NCI-H82 (cell line): Measurements from ENCODE around the gene CMBL.
"Not testable (repeated sequence)": the region's sequence is repeated elsewhere in the genome, so short reads cannot be mapped to it uniquely, and the experiment has no call there.

Experiments
- DNase-seq: peaks from one replicate; lab custom pipeline; 2025; lab: John Stamatoyannopoulos, UW

CMBL gene

DNA sequence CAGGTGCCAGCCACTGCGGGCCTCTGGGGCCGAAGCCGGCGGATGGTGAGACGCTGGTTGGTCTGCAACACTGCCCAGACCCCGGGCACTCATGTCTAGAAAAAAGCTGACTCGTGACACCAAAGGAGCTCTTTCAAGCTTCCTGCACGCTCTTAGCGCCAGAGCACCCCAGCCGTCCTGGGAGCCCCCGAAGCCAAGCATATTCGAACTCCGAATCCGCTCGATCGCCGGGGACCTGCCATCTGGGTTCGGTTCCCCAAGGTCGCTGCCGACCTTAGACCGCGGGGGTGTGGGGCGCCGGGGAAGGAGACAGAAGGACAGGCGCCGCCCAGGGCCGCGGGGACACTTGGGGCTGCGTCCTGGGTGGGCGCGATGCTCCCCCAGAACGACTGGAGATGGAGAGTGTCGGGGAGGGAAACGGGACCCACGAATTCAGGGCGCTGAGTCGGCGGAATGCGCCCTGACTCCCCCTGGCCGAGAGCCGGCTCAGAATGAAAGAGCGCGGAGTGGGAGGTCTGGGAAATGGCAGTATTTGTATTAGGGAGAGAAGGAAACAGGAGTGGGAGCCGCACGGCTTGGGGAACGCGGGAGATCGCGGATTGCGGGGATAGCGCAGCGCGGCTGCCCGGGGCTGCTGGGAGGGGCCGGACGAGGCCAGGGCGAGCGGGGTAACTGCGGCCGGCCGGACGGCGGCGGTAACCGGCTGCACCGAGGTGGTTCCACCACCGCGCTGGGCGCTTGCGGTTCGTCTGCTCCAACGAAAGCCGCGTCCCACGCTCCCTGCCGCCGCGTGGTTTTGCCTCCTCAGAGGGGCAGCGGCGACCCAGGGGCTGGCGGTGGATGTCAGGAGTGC lies 25.7 kb upstream of the CMBL start:
- DNase-seq: no peak

DNA sequence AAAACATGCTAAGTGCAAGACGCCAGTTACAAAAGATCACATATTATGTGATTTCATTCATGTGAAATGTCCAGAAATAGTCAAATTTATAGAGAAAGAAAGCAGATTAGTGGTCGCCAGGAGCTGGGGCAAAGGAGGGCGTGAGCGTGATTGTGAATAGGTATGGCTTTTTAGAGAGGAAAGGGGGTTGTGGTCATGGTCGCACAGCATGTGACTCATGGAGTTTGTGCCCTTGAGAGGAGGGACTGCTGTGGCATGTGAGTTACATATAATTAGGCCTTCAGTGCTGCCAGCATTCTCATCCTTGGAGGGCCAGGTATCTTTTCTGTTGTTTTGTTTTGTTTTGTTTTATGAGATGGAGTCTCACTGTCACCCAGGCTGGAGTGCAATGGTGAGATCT lies 24.6 kb upstream of the CMBL start:
- no peak for DNase-seq

DNA sequence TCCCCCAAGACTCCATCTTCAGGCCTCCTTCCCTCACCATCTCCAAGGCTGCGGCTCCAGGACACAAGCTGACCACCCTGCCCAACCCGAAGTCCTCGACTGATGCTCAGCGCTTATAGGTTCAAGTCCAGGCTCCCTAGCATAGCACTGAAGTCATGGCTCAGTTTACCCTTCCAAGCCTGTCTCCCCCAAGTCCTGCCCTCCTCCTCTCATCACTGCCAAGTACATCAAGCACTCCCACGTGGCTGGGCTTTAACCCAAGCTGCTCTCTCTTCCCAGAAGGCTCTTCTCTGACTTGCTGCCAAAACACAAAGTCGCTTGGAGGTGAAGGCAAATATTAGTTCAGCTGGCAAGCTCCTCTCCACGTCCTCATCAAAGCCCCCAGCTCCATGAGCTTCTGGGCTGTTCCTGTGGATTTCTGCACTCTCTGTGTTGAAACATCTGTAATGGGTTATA lies 23.7 kb upstream of the CMBL start:
- no peak for DNase-seq

DNA sequence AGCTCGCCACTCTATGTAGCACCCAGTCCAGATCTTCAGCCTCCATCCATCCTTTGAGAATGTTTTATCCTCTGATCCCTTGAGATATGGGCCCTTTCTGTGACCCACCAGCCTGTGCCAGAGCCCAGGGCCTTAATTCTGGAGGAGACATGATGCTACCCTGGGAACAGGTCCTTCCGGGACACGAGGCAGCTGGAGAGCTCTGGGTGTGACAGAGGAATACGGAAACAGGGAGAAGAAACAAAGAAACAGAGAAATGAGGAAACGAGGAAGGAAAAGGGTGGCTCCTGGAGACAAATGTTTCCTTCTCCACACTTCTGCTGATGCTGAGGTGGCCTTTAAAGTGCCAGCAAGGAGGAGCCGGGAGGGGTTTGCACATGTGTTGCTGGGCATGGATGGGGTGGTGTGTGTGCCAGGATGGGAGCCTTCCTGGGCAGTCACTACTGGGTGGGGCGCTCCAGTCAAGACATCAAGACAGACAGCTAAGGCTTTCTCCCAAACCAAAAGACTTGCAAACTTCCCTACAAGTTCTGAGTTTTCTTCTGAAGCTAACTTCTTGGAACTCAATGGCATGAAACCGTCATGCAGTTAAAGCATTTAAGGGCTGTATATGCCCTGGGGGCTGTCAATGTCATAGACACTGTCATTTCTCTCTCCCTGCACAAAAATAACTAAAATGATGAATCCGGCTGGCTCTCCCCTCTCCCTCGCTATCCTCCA lies 23.0 kb upstream of the CMBL start:
- no peak for DNase-seq

DNA sequence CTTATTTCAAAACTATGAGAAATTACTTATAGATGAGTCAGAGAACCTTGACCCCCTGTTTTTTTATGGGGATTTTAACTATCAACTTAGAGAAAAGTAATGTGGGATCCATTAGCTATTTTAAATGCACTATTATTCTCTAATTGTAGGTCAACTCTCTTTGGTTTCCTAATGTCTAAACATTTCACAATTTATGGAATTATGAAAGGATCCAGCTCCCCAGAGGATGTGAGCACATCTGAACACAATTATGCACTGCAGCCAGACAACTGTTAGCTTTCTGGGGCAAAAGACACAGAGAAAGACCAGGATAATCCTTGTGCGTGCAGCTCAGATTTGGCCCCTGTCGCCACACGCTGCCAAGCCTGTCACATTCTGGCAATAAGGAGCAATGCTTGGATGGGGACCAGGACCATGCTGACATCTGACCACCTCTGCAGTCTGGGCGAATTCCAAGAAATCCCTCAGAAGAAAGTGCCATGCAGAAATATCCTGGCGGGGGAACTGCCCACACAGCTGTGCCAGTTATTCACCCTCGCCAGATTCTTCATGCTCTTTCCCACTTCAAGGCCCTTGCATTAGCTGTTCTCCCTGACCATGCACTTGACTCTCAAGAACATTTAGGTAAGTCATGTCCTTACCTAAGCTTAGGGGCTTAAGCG lies 22.2 kb upstream of the CMBL start:
- DNase-seq: no peak

DNA sequence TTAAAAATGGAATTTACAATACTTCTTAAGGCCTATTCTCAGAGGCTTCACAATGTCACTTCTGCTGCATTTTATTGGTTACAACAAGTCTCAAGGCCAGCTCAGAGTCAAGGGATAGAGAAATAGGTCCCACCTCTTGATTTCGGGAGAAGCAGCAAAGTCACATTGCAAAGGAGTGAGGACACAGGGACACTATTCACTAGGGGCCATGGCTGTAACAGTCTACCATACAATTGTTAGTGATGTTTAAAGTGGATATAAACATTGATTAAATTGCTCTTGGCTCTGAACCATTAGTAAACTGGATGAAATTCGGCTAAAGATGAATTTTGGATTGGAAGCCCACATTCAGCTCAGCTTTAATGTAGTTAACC lies 21.7 kb upstream of the CMBL start:
- DNase-seq: no peak

DNA sequence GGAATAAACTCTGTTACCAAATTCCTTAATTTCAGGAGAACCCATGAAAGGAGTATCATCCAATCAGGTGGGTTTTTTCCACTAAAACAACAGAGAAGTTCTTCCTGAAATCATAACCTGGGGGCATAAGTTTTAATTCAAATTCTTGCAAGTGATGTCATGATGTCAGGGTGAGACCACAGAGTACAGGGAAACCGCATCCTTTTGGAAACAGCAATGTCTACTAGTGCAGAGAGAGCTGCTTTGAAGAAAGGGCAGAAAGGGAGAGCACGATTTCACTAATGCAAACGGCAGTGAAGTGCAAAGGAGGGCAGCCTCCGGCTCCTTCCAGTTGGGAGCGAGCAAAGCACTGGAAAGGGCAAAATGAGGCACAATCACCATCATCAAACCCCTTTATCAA lies 20.6 kb upstream of the CMBL start:
- no peak for DNase-seq

DNA sequence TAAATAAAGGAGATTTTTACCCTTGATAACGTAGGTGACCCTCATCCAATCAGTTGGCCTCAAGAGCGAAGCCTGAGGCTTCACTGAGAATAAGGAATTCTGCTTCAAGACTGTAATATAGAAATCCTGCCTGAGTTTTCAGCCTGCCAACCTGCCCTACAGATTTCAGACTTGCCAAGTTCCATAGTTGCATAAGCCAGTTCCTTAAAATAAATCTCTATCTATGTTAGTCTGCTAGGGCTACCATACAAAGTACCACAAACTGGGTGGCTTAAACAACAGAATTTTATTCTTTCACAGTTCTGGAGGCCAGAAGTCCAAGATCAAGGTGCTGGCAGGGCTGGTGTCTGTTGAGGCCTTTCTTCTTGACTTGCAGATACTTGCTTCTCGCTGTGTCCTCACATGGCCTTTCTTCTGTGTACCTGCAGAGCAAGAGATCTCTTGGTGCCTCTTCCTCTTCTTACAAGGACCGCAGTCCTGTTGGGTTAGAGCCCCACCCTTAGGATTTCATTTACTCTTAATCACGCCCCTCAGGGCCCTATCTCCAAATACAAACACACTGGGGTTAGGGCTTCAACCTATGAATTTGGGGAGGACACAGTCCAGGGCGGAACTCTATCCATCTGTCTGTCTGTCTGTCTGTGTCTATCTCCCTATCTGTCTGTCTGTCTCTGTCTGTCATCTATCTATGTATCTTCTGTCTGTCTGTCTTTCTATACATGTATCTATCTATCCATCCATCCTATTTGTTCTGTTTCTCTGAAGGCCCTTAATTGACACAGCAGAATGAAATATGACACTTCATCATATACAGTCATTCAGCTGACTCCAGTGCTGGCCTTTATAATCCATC lies 17.0 kb upstream of the CMBL start:
- DNase-seq: no peak

DNA sequence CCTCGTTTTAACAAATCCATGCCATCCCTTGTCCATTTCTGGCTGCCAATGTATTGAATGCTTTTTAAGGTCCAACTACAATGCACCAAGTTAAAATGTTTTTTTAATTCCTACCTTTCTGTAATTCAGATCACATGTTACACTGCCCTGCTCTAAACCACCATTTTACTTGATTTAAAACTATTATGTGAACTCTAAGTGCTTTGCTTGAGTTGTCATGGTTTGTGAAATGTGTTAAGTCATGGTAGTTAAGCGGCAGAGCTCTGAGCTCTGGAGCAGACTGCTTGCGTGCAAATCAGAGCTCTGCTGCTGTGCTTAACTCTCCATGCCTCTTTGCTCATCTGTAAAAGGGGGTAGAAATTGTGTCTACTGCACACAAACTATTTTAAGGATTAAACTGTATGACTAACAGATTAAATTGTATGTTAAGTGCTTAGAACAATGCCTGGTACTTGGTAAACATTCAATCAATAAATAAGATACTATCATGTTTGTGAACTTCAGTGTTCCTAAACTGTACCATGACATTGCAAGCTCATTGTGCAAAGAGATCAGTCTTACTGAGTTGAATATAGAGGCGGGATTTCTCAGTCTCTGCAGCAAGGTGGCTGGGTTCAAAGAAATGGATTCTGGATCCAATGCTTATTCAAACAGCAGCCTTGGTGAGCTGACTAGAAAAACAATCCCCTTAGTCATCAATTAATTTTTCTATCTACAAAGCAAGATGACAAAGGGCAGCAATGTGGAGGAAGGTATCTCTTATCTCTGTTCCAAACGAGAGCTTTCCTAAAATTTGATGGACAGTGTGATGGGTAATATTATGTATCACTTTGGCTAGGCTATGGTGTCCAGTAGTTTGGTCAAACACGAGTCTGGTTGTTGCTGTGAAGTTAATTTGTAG lies 16.1 kb upstream of the CMBL start:
- no peak for DNase-seq

DNA sequence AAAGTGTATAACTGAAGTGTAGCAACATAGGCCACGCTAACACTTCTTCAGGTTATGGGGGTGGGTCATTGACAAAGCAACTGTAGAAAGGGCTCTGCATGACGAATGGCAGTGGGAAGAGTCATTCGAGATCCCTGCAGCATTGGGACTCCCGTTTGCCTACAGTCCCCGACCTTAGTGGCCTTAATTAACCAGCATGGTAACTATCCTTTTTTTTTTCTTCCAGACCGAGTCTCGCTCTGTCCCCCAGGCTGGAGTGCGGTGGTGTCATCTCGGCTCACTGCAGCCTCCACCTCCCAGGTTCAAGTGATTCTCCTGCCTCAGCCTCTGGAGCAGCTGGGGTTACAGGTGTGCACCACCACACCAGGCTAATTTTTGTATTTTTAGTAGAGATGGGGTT lies 14.2 kb upstream of the CMBL start:
- DNase-seq: no peak

DNA sequence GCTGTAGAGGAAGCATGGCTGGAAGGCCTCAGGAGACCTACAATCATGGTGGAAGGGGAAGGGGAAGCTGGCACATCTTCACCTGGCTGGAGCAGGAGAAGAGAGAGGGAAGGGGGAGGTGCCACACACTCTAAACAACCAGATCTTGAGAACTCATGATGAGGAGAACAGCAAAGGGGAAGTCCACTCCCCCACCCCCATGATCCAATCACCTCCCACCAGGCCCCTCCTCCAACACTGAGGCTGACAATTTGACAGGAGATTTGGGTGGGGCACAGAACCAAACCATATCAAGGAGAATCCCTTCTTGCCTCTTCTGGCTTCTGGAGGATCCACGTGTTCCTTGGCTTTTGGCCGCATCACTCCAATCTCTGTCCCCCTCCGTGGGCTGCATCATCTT lies 13.1 kb upstream of the CMBL start:
- no peak for DNase-seq

DNA sequence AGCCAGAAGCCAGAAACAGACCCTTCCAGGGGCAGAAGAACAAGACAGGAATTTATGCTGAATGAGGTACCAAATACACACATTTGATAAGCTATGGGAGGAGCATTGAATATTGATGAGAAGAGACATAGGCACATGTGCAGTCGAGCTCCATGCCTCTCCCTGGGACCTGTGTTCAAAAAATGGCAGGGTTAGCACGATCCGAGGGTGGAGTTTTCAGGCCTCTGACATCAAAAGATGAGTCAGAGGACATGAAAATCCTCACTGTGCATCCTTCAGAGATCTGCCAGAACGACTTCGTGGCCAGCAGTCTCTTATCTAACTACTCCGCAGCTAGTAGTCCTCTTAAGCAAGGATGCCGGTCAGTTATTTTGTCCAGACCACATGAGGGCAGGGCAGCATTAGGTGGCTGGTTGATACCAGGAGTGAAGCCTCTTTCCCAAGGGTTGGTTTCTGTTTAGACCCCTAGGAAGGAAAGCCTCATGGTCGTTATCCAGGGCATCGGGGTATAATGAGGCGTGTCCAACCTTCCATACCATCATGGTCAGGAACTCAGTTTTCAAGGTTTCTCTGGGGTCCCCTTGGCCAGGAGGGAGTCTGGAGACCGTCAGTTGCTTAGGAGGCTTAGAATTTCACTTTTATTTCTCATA lies 11.6 kb upstream of the CMBL start:
- no peak for DNase-seq

DNA sequence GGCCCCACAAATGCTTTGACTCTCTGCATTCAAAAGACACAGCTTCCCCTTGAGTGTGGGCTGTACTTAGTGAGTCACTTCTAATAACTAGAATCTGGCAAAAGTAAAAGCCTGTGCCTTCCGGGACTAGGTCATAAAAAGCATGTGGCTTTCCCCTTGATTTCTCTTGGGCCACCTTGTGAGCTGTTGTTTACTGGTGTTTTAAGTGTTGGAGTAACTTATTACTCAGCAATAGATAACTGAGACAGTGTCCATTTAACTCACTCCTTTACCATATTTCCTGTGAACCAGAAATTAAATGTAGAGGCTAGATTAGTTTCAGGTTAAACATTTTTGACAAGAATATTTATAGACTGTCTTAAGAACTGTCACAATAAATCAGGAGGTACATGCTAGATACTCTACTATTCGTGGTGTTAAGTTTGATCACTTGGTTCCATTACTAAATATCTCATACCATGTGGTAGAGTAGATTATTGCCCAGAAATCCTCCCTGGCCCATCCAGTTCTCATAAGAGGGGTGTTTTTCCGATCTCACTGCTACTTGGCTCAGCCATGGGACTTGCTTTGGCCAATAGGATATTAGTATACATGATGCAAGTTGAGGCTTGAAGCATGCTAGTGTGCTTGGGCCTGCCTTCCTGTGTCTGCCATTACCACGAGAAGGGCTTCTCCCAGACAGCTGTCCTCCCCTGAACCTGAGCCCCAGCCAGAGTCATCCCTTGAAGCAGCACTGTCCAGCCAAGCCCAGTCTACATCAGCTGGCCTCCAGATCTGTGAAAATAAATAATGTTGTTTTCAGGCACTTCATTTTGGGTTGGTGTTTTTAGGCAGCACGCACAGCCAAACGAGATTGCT lies 10.4 kb upstream of the CMBL start:
- no peak for DNase-seq

DNA sequence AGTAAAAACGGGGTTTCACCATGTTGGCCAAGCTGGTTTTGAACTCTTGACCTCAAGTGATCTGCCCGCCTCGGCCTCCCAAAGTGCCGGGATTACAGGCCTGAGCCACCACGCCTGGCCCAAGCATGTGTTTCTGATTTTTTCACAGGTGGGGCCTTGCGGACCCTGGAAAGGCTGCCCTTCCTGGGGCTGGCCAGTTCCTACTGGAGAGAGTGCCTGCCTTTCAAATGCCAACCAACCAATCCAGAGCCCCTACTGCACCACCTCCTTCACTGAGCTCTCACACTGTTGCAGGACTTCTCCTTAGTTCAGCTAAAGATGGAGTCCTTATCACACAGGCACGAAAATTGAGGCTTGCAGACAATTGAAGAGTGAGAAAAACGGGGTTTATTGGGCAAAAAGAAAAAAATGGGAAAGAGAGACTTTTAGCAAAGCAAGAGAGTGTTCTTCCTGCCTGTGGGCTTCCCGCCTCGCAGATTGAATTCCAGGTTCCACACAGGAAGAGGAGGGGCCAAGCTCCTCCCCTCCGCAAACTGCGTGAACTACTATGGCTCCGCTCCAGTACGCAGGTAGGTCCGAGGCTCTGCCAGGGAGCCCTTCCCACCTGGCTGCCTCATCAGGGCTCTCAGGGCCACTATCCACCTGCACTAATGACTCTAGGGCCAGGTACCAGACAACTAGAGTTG lies 8.3 kb upstream of the CMBL start:
- no peak for DNase-seq

DNA sequence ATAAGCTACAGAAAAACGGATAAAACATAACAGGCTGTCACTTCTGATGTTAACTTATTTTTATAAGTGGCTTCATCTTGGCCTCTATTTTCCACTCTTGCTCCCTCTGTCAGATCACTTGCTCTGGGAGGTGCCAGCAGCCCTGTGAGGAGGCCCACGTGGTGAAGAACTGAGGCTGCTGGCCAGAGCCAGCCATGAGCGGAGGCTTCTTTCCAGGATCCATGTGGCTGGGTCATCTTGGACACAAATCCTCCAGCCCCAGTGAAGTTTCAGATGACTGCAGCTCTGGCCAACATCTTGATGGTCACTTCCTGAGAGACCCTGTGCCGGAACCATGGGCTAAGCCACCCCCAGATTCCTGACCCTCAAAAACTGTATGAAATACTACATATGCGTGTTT lies 7.5 kb upstream of the CMBL start:
- no peak for DNase-seq

DNA sequence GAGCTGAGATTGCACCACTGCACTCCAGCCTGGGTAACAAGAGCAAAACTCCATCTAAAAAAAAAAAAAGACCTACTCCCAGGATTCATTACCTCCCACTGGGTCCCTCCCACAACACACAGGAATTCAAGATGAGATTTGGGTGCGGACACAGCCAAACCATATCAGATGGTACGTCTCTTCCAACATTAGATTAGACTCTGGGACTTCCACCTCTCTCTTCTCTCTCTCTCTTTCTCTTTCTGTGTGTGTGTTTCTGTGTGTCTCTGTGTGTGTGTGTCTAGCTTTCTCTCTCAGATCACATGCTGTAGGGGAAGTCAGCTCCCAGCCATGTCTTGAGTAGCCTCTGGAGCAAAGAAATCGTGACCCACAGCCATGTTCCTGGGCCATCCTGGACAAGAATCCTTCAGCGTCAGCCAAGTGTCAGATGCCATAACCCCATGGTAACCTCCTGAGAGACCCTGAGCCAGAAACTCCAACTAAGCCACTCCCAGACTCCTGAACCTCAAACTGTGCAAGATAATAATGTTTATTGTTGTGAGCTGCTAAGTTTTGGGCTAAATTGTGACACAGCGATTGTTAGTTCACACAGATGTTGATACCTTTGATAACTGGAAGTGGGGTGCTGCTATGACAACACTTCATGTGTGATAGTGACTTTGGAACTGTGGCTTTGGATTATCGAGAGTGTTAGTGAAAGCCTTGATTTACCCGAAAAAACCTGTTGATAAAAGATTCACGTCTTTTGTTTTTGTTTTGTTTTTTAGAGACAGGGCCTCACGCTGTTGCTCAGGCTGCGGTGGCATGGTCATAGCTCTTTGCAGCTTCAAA lies 4.1 kb upstream of the CMBL start:
- no peak for DNase-seq

DNA sequence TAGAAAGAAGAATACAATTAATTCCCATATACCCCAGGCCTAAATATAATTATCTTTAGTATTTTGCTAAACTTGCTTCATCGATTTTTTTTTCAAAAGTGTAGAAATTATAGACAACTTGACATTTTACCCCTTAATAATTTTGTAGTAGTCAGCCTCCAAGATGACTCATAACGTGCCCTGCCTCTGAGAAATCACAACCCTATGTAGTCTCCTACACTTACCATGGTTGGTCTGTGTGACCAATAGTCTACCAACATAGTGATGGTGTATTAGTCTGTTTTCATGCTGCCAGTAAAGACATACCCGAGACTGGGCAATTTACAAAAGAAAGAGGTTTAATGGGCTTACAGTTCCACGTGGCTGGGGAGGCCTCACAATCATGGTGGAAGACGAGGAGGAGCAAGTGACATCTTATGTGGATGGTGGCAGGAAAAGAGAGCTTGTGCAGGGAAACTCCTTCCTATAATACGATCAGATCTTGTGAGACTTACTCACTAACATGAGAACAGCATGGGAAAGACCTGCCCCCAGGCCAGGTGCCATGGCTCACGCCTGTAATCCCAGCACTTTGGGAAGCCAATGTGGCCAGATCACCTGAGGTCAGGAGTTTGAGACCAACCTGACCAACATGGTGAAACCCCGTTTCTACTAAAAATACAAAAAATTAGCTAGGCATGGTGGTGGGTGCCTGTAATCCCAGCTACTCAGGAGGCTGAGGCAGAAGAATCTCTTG lies 3.3 kb upstream of the CMBL start:
- not testable (repeated sequence) for DNase-seq
